Measurements from ENCODE around the gene NUBPL.
"Not testable (repeated sequence)": the region's sequence is repeated elsewhere in the genome, so short reads cannot be mapped to it uniquely, and the experiment has no call there.

Gene NUBPL

GRCh38 chr14:31699809-31700208 lies 138.6 kb downstream of the NUBPL start:
- H3K79me2 ChIP-seq (ENCODE audit: control insufficient read depth, insufficient read depth, low read length, unreplicated experiment): no peaks in the 10 kb centered on the region
- no peak overlapping the region for H2AFZ ChIP-seq (ENCODE audit: low read length, unreplicated experiment)
- H3K4me3 ChIP-seq (ENCODE audit: low read depth, low read length): no peak overlapping the region
- no peaks in the 10 kb centered on the region for H3K4me1 ChIP-seq (ENCODE audit: control insufficient read depth, insufficient read depth, low read length, unreplicated experiment)
- H3K27ac ChIP-seq (ENCODE audit: low read depth, low read length): no peak overlapping the region
- no peaks in the 10 kb centered on the region for H3K36me3 ChIP-seq (ENCODE audit: insufficient read depth, low read length)
- no peaks in the 10 kb centered on the region for H3K27me3 ChIP-seq (ENCODE audit: insufficient read depth, low read length)

- Histone ChIP-seq H3K4me3 (ENCODE audit: low read depth, low read length) (no peak overlapping the region), H2AFZ (ENCODE audit: low read length, unreplicated experiment) (no peak overlapping the region), H3K36me3 (ENCODE audit: insufficient read depth, low read length) (no peaks in the 10 kb centered on the region), H3K4me1 (ENCODE audit: control insufficient read depth, insufficient read depth, low read length, unreplicated experiment) (no peaks in the 10 kb centered on the region), H3K79me2 (ENCODE audit: control insufficient read depth, insufficient read depth, low read length, unreplicated experiment) (no peaks in the 10 kb centered on the region), H3K27ac (ENCODE audit: low read depth, low read length) (no peak overlapping the region), H3K27me3 (ENCODE audit: insufficient read depth, low read length) (no peaks in the 10 kb centered on the region)
Observed at GRCh38 chr14:31700282-31701074, 139.3 kb downstream of the NUBPL start.

- Histone ChIP-seq H3K4me3 (ENCODE audit: low read depth, low read length) (no peak overlapping the region), H3K27me3 (ENCODE audit: insufficient read depth, low read length) (no peaks in the 10 kb centered on the region), H3K36me3 (ENCODE audit: insufficient read depth, low read length) (no peaks in the 10 kb centered on the region), H3K27ac (ENCODE audit: low read depth, low read length) (no peak overlapping the region), H3K4me1 (ENCODE audit: control insufficient read depth, insufficient read depth, low read length, unreplicated experiment) (no peaks in the 10 kb centered on the region), H3K79me2 (ENCODE audit: control insufficient read depth, insufficient read depth, low read length, unreplicated experiment) (no peaks in the 10 kb centered on the region), H2AFZ (ENCODE audit: low read length, unreplicated experiment) (no peak overlapping the region)
Observed at GRCh38 chr14:31702130-31702529, 140.9 kb downstream of the NUBPL start.

- H3K79me2 ChIP-seq (ENCODE audit: control insufficient read depth, insufficient read depth, low read length, unreplicated experiment): no peaks in the 10 kb centered on the region
- no peak overlapping the region for H2AFZ ChIP-seq (ENCODE audit: low read length, unreplicated experiment)
- H3K4me1 ChIP-seq (ENCODE audit: control insufficient read depth, insufficient read depth, low read length, unreplicated experiment): no peaks in the 10 kb centered on the region
- H3K27me3 ChIP-seq (ENCODE audit: insufficient read depth, low read length): no peaks in the 10 kb centered on the region
- no peaks in the 10 kb centered on the region for H3K36me3 ChIP-seq (ENCODE audit: insufficient read depth, low read length)
- H3K4me3 ChIP-seq (ENCODE audit: low read depth, low read length): no peak overlapping the region
- H3K27ac ChIP-seq (ENCODE audit: low read depth, low read length): no peak overlapping the region
Observed at GRCh38 chr14:31703056-31703455, 141.9 kb downstream of the NUBPL start.

- Histone ChIP-seq H3K79me2 (ENCODE audit: control insufficient read depth, insufficient read depth, low read length, unreplicated experiment) (no peaks in the 10 kb centered on the region), H3K4me3 (ENCODE audit: low read depth, low read length) (no peak overlapping the region), H3K4me1 (ENCODE audit: control insufficient read depth, insufficient read depth, low read length, unreplicated experiment) (no peaks in the 10 kb centered on the region), H2AFZ (ENCODE audit: low read length, unreplicated experiment) (no peak overlapping the region), H3K27ac (ENCODE audit: low read depth, low read length) (no peak overlapping the region), H3K36me3 (ENCODE audit: insufficient read depth, low read length) (no peaks in the 10 kb centered on the region), H3K27me3 (ENCODE audit: insufficient read depth, low read length) (no peaks in the 10 kb centered on the region)
Observed at GRCh38 chr14:31705731-31706130, 144.5 kb downstream of the NUBPL start.

- H3K4me3 ChIP-seq (ENCODE audit: low read depth, low read length); H3K27ac ChIP-seq (ENCODE audit: low read depth, low read length); H3K4me1 ChIP-seq (ENCODE audit: control insufficient read depth, insufficient read depth, low read length, unreplicated experiment); H2AFZ ChIP-seq (ENCODE audit: low read length, unreplicated experiment); H3K36me3 ChIP-seq (ENCODE audit: insufficient read depth, low read length); H3K79me2 ChIP-seq (ENCODE audit: control insufficient read depth, insufficient read depth, low read length, unreplicated experiment); H3K27me3 ChIP-seq (ENCODE audit: insufficient read depth, low read length): not testable (repeated sequence)
Observed at GRCh38 chr14:31708661-31709060, 147.5 kb downstream of the NUBPL start.

- Histone ChIP-seq H3K79me2 (ENCODE audit: control insufficient read depth, insufficient read depth, low read length, unreplicated experiment) (no peaks in the 10 kb centered on the region), H3K4me1 (ENCODE audit: control insufficient read depth, insufficient read depth, low read length, unreplicated experiment) (no peaks in the 10 kb centered on the region), H3K27me3 (ENCODE audit: insufficient read depth, low read length) (no peaks in the 10 kb centered on the region), H3K4me3 (ENCODE audit: low read depth, low read length) (no peak overlapping the region), H3K36me3 (ENCODE audit: insufficient read depth, low read length) (no peaks in the 10 kb centered on the region), H3K27ac (ENCODE audit: low read depth, low read length) (no peak overlapping the region), H2AFZ (ENCODE audit: low read length, unreplicated experiment) (no peak overlapping the region)
Observed at GRCh38 chr14:31712244-31713127, 151.3 kb downstream of the NUBPL start.

- no peaks in the 10 kb centered on the region for H3K27me3 ChIP-seq (ENCODE audit: insufficient read depth, low read length)
- H3K4me1 ChIP-seq (ENCODE audit: control insufficient read depth, insufficient read depth, low read length, unreplicated experiment): no peaks in the 10 kb centered on the region
- no peak overlapping the region for H3K4me3 ChIP-seq (ENCODE audit: low read depth, low read length)
- no peaks in the 10 kb centered on the region for H3K79me2 ChIP-seq (ENCODE audit: control insufficient read depth, insufficient read depth, low read length, unreplicated experiment)
- H3K36me3 ChIP-seq (ENCODE audit: insufficient read depth, low read length): no peaks in the 10 kb centered on the region
- H2AFZ ChIP-seq (ENCODE audit: low read length, unreplicated experiment): no peak overlapping the region
- H3K27ac ChIP-seq (ENCODE audit: low read depth, low read length): no peak overlapping the region
Observed at GRCh38 chr14:31716208-31716607, 155.0 kb downstream of the NUBPL start.

- Histone ChIP-seq H3K27ac (ENCODE audit: low read depth, low read length) (no peak overlapping the region), H2AFZ (ENCODE audit: low read length, unreplicated experiment) (no peak overlapping the region)
Observed at GRCh38 chr14:31717294-31718085, 156.3 kb downstream of the NUBPL start.

GRCh38 chr14:31718585-31718984 lies 157.4 kb downstream of the NUBPL start:
- Histone ChIP-seq H3K79me2 (ENCODE audit: control insufficient read depth, insufficient read depth, low read length, unreplicated experiment) (no peaks in the 10 kb centered on the region), H3K4me3 (ENCODE audit: low read depth, low read length) (no peak overlapping the region), H3K27ac (ENCODE audit: low read depth, low read length) (no peak overlapping the region), H3K27me3 (ENCODE audit: insufficient read depth, low read length) (no peaks in the 10 kb centered on the region), H3K4me1 (ENCODE audit: control insufficient read depth, insufficient read depth, low read length, unreplicated experiment) (no peaks in the 10 kb centered on the region), H3K36me3 (ENCODE audit: insufficient read depth, low read length) (no peaks in the 10 kb centered on the region), H2AFZ (ENCODE audit: low read length, unreplicated experiment) (no peak overlapping the region)

More at GRCh38 chr14:31717294-31718085, 156.3 kb downstream of the NUBPL start:
- Histone ChIP-seq H3K4me3 (ENCODE audit: low read depth, low read length) (no peak overlapping the region), H3K4me1 (ENCODE audit: control insufficient read depth, insufficient read depth, low read length, unreplicated experiment) (no peaks in the 10 kb centered on the region), H3K27me3 (ENCODE audit: insufficient read depth, low read length) (no peaks in the 10 kb centered on the region), H3K36me3 (ENCODE audit: insufficient read depth, low read length) (no peaks in the 10 kb centered on the region), H3K79me2 (ENCODE audit: control insufficient read depth, insufficient read depth, low read length, unreplicated experiment) (no peaks in the 10 kb centered on the region)
